ENCODE data around the gene TNFRSF11A. TPM values are rescaled to one million over a fixed set of nuclear protein-coding genes. Genes with fewer than 3 reads are reported as not detected.

TNFRSF11A gene
- total RNA-seq, 1 experiment from 2014 or later = 0.16 TPM

DNA sequence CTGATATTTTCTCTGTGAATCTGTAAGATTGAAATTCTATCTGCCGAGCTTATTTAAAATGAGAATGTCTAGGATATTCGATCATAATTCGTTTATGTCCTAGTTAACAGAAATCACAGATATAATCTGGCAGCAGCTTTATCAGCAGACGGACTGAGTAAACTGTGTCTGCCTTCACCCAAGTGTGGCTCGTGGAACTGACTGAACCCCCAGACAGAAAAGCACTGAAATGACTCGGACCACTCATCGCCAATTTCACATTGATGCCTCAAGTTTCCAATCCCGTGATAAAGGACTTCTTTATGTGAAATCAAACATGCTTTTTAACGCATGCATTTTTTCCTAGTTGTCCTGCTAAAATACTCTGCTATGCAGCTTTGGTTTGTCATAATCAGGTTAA lies 15.9 kb downstream of the TNFRSF11A start:
- H3K9me3 ChIP-seq = no peaks in the 10 kb centered on the region
- H3K27ac Mint-ChIP-seq (ENCODE audit: unreplicated experiment) = no peak overlapping the region
- ChIA-PET POLR2A (no interaction called here), CTCF (no interaction called here)
- no peak overlapping the region for H3K4me3 ChIP-seq (ENCODE audit: low read depth, low read length)
- no peak overlapping the region for H3K4me3 Mint-ChIP-seq (ENCODE audit: unreplicated experiment)
- peaks cover 8% of the 10 kb centered on the region for H3K4me1 Mint-ChIP-seq (ENCODE audit: low read depth, unreplicated experiment)
- BruUV-seq (replicated peaks) = no TSS peak
- no peak for DNase-seq
- no peaks in the 10 kb centered on the region for H3K9me3 Mint-ChIP-seq (ENCODE audit: unreplicated experiment)
- no peaks in the 10 kb centered on the region for H3K27me3 ChIP-seq (replicated peaks; ENCODE audit: control insufficient read depth, insufficient read depth, low read length)
- no peaks in the 10 kb centered on the region for H3K36me3 ChIP-seq (ENCODE audit: control insufficient read depth, insufficient read depth, low read length)
- H3K36me3 Mint-ChIP-seq (ENCODE audit: insufficient read depth, unreplicated experiment) = no peaks in the 10 kb centered on the region
- intact Hi-C loops (cut with micrococcal nuclease; ENCODE audit: unreplicated experiment) = no loop called here
- TF ChIP-seq CTCF (IDR thresholded peaks at IDR 0.05; ENCODE audit: insufficient read depth in 1 of 2, low read depth in 1 of 2, low read length in 1 of 2, severe bottlenecking in 1 of 2, unreplicated experiment in 1 of 2) = no peak
- H3K4me1 ChIP-seq = no peaks in the 10 kb centered on the region
- H3K27me3 Mint-ChIP-seq (ENCODE audit: insufficient read depth, unreplicated experiment) = no peaks in the 10 kb centered on the region

DNA sequence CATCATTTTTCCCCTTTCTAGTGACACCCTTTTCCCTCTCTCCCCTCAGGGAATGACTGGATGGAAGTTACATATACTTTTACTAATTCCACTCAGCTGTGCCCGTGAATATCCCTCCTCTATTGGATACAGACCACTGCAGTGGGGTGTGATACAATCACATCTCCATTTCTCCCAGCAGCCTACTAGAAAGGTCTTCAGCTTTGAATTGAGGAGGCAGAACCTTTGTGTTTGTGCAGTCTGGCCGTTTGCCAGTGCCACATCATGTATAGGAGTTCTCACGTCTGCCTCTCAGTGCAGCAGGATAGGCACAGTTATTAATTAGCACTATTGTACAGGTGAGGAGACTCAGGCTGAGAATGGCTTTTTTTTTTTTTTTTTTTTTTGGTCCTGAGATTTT lies 16.4 kb downstream of the TNFRSF11A start:
- H3K36me3 Mint-ChIP-seq (ENCODE audit: insufficient read depth, unreplicated experiment) = no peaks in the 10 kb centered on the region
- no peaks in the 10 kb centered on the region for H3K27me3 Mint-ChIP-seq (ENCODE audit: insufficient read depth, unreplicated experiment)
- peaks cover 8% of the 10 kb centered on the region for H3K4me1 Mint-ChIP-seq (ENCODE audit: low read depth, unreplicated experiment)
- H3K4me3 ChIP-seq (ENCODE audit: low read depth, low read length) = no peak overlapping the region
- no peaks in the 10 kb centered on the region for H3K9me3 ChIP-seq
- H3K36me3 ChIP-seq (ENCODE audit: control insufficient read depth, insufficient read depth, low read length) = no peaks in the 10 kb centered on the region
- BruUV-seq (replicated peaks) = no TSS peak
- no peaks in the 10 kb centered on the region for H3K27me3 ChIP-seq (replicated peaks; ENCODE audit: control insufficient read depth, insufficient read depth, low read length)
- H3K9me3 Mint-ChIP-seq (ENCODE audit: unreplicated experiment) = no peaks in the 10 kb centered on the region
- H3K27ac Mint-ChIP-seq (ENCODE audit: unreplicated experiment) = no peak overlapping the region
- H3K4me1 ChIP-seq = no peaks in the 10 kb centered on the region
- ChIA-PET CTCF (no interaction called here), POLR2A (no interaction called here)
- TF ChIP-seq CTCF (IDR thresholded peaks at IDR 0.05; ENCODE audit: insufficient read depth in 1 of 2, low read depth in 1 of 2, low read length in 1 of 2, severe bottlenecking in 1 of 2, unreplicated experiment in 1 of 2) = no peak
- no peak overlapping the region for H3K4me3 Mint-ChIP-seq (ENCODE audit: unreplicated experiment)
- intact Hi-C loops (cut with micrococcal nuclease; ENCODE audit: unreplicated experiment) = no loop called here
- DNase-seq = no peak

GRCh38 chr18:62342884-62343283 lies 17.8 kb downstream of the TNFRSF11A start:
- ChIA-PET POLR2A (no interaction called here), CTCF (no interaction called here)
- no peaks in the 10 kb centered on the region for H3K4me1 ChIP-seq
- no peaks in the 10 kb centered on the region for H3K9me3 ChIP-seq
- Mint-ChIP-seq H3K36me3 (ENCODE audit: insufficient read depth, unreplicated experiment) (no peaks in the 10 kb centered on the region), H3K27me3 (ENCODE audit: insufficient read depth, unreplicated experiment) (no peaks in the 10 kb centered on the region), H3K9me3 (ENCODE audit: unreplicated experiment) (no peaks in the 10 kb centered on the region), H3K4me1 (ENCODE audit: low read depth, unreplicated experiment) (peaks cover 8% of the 10 kb centered on the region), H3K27ac (ENCODE audit: unreplicated experiment) (no peak overlapping the region), H3K4me3 (ENCODE audit: unreplicated experiment) (no peak overlapping the region)
- H3K4me3 ChIP-seq (ENCODE audit: low read depth, low read length) = no peak overlapping the region
- intact Hi-C loops (cut with micrococcal nuclease; ENCODE audit: unreplicated experiment) = no loop called here
- no peaks in the 10 kb centered on the region for H3K36me3 ChIP-seq (ENCODE audit: control insufficient read depth, insufficient read depth, low read length)
- H3K27me3 ChIP-seq (replicated peaks; ENCODE audit: control insufficient read depth, insufficient read depth, low read length) = no peaks in the 10 kb centered on the region
- BruUV-seq (replicated peaks) = no TSS peak
- no peak for TF ChIP-seq CTCF (IDR thresholded peaks at IDR 0.05; ENCODE audit: insufficient read depth in 1 of 2, low read depth in 1 of 2, low read length in 1 of 2, severe bottlenecking in 1 of 2, unreplicated experiment in 1 of 2)
- no peak for DNase-seq
